Central memory CD8-positive, alpha-beta T cell (primary cell): ENCODE results near the gene GPX4.

Experiments
- ATAC-seq: fragments of 150-1000 bp; cut with Tn5 transposase; replicated peaks from 2 replicates; pipeline ENCODE4 v1.10.0; 2022; ENCODE audit warnings: mild to moderate bottlenecking, moderate FRiP score, moderate number of reproducible peaks; ENCODE audit not compliant: poor library complexity, severe bottlenecking; ENCODE audit errors: extremely low read depth
- DNase-seq, 2 donors: peaks; one replicate each; pipeline ENCODE4 v3.0.0; 2021; ENCODE audit warnings: low spot score in 2 of 2
- H3K27ac Mint-ChIP-seq: one replicate; pipeline ENCODE4 v1.8.0; 2022; ENCODE audit warnings: low read depth, mild to moderate bottlenecking, moderate library complexity, mixed read lengths
- H3K27me3 Mint-ChIP-seq: one replicate; pipeline ENCODE4 v1.8.0; 2022; ENCODE audit warnings: mixed read lengths
- H3K36me3 Mint-ChIP-seq: one replicate; pipeline ENCODE4 v1.8.0; 2022; ENCODE audit warnings: mild to moderate bottlenecking, moderate library complexity, mixed read lengths; ENCODE audit not compliant: insufficient read depth
- H3K4me1 Mint-ChIP-seq: one replicate; pipeline ENCODE4 v1.8.0; 2022; ENCODE audit warnings: mixed read lengths
- H3K4me3 Mint-ChIP-seq: one replicate; pipeline ENCODE4 v1.8.0; 2022; ENCODE audit warnings: mild to moderate bottlenecking, moderate library complexity, mixed read lengths
- H3K9me3 Mint-ChIP-seq: one replicate; pipeline ENCODE4 v1.8.0; 2022; ENCODE audit warnings: mixed read lengths

Gene GPX4

GRCh38 chr19:1153891-1154730, 50.3 kb downstream of the GPX4 start:
- no peaks in the 10 kb centered on the region for H3K4me1 Mint-ChIP-seq
- H3K27me3 Mint-ChIP-seq, result no peaks in the 10 kb centered on the region
- H3K27ac Mint-ChIP-seq, result no peak overlapping the region
- DNase-seq (no peak), ATAC-seq (no peak)
- H3K9me3 Mint-ChIP-seq, result no peaks in the 10 kb centered on the region
- H3K4me3 Mint-ChIP-seq, result no peak overlapping the region
- H3K36me3 Mint-ChIP-seq, result peaks cover 15% of the 10 kb centered on the region

GRCh38 chr19:1154731-1155351, 51.0 kb downstream of the GPX4 start:
- H3K27ac Mint-ChIP-seq, result no peak overlapping the region
- no peaks in the 10 kb centered on the region for H3K4me1 Mint-ChIP-seq
- peaks cover 15% of the 10 kb centered on the region for H3K36me3 Mint-ChIP-seq
- H3K4me3 Mint-ChIP-seq, result no peak overlapping the region
- DNase-seq (no peak), ATAC-seq (no peak)
- H3K9me3 Mint-ChIP-seq, result no peaks in the 10 kb centered on the region
- no peaks in the 10 kb centered on the region for H3K27me3 Mint-ChIP-seq

- no peak for DNase-seq
- Mint-ChIP-seq H3K9me3 (no peaks in the 10 kb centered on the region), H3K27ac (no peak overlapping the region), H3K36me3 (peaks cover 19% of the 10 kb centered on the region), H3K27me3 (no peaks in the 10 kb centered on the region), H3K4me3 (no peak overlapping the region), H3K4me1 (no peaks in the 10 kb centered on the region)
- no peak for ATAC-seq
Observed at GRCh38 chr19:1155352-1156304, 51.8 kb downstream of the GPX4 start.
